IMR-90 (cell line): ENCODE data around the gene AKAP6.
A peak's percentile ranks its signal among the peaks of the same experiment; 100 is the strongest.

Source experiments
- CTCF ChIP-seq: conservative IDR thresholded peaks from 2 replicates; pipeline ENCODE4 v1.5.1; 2012; ENCODE audit warnings: mild to moderate bottlenecking, low read depth, low read length, improper control_type of control experiment
- MAFK ChIP-seq: IDR thresholded peaks from 2 replicates; pipeline ENCODE4 v1.6.1; 2012; ENCODE audit warnings: low read depth, low read length, improper control_type of control experiment
- POLR2A ChIP-seq: IDR thresholded peaks from 2 replicates; pipeline ENCODE4 v1.6.1; 2012; ENCODE audit warnings: mild to moderate bottlenecking, low read depth, low read length
- RAD21 ChIP-seq: IDR thresholded peaks from 2 replicates; pipeline ENCODE4 v1.6.1; 2012; ENCODE audit warnings: low read length, improper control_type of control experiment
- USF2 ChIP-seq: fragments of 150-350 bp; IDR thresholded peaks from 2 replicates; pipeline ENCODE4 v1.6.1; 2017; ENCODE audit warnings: mild to moderate bottlenecking, antibody characterized with exemption, low read length, low read depth

GRCh38 chr14:32469388-32470160 lies 140.5 kb downstream of the AKAP6 start:
- TF ChIP-seq POLR2A (no peak), CTCF (peak; percentile 72), RAD21 (peak; percentile 78), USF2 (no peak), MAFK (no peak)
